Neutrophil (primary cell): Measurements from ENCODE around the gene DUOXA2.

Experiments used
- H3K27ac ChIP-seq: fragments of 200-600 bp; sonication (generic); 2 replicates; pipeline ENCODE4 v1.5.1; 2016; ENCODE audit warnings: mild to moderate bottlenecking, moderate library complexity
- H3K27me3 ChIP-seq: fragments of 200-600 bp; sonication (generic); 2 replicates; pipeline ENCODE4 v1.6.0; 2016; ENCODE audit warnings: mild to moderate bottlenecking
- H3K36me3 ChIP-seq: fragments of 200-600 bp; sonication (generic); 2 replicates; pipeline ENCODE4 v1.5.1; 2017
- H3K4me1 ChIP-seq, 2 experiments: fragments of 200-600 bp in 1 of 2; sonication (generic) in 1 of 2; 1 replicate in 1 of 2; 2 replicates in 1 of 2; pipeline versions ENCODE4 v1.5.1 to v1.6.1; 2013 to 2016; ENCODE audit warnings: low read depth in 1 of 2, low read length in 1 of 2, mild to moderate bottlenecking in 1 of 2, moderate library complexity in 1 of 2; ENCODE audit not compliant: control insufficient read depth in 1 of 2, insufficient read depth in 1 of 2
- H3K4me3 ChIP-seq, 2 experiments: fragments of 200-600 bp in 1 of 2; sonication (generic) in 1 of 2; 1 replicate in 1 of 2; 2 replicates in 1 of 2; pipeline ENCODE4 v1.5.1; 2013 to 2016; ENCODE audit warnings: low read depth in 1 of 2, low read length in 1 of 2, mild to moderate bottlenecking in 1 of 2, moderate library complexity in 1 of 2
- H3K9me3 ChIP-seq: fragments of 200-600 bp; sonication (generic); 2 replicates; pipeline ENCODE4 v1.5.1; 2016
- CTCF ChIP-seq: fragments of 200-600 bp; sonication (generic); IDR thresholded peaks from 2 replicates; pipeline ENCODE4 v1.5.1; 2016; ENCODE audit warnings: antibody characterized with exemption

Gene DUOXA2

GRCh38 chr15:45083223-45083622 lies 30.9 kb upstream of the DUOXA2 start:
- no peak for TF ChIP-seq CTCF
- Histone ChIP-seq H3K4me3 (no peak overlapping the region), H3K9me3 (no peaks in the 10 kb centered on the region), H3K36me3 (no peaks in the 10 kb centered on the region), H3K27ac (no peak overlapping the region), H3K27me3 (peaks cover 9% of the 10 kb centered on the region), H3K4me1 (no peaks in the 10 kb centered on the region)

GRCh38 chr15:45084163-45084562 lies 30.0 kb upstream of the DUOXA2 start:
- Histone ChIP-seq H3K4me1 (no peaks in the 10 kb centered on the region), H3K27ac (no peak overlapping the region), H3K27me3 (peaks cover 9% of the 10 kb centered on the region), H3K36me3 (no peaks in the 10 kb centered on the region), H3K4me3 (no peak overlapping the region), H3K9me3 (no peaks in the 10 kb centered on the region)
- TF ChIP-seq CTCF = no peak

- H3K27ac ChIP-seq = no peak overlapping the region
- H3K9me3 ChIP-seq = no peaks in the 10 kb centered on the region
- peaks cover 9% of the 10 kb centered on the region for H3K27me3 ChIP-seq
- H3K4me1 ChIP-seq = no peaks in the 10 kb centered on the region
- no peak overlapping the region for H3K4me3 ChIP-seq
- no peak for TF ChIP-seq CTCF
- no peaks in the 10 kb centered on the region for H3K36me3 ChIP-seq
Observed at GRCh38 chr15:45087513-45087912, 26.6 kb upstream of the DUOXA2 start.

- no peak overlapping the region for H3K27ac ChIP-seq
- no peaks in the 10 kb centered on the region for H3K4me1 ChIP-seq
- no peaks in the 10 kb centered on the region for H3K36me3 ChIP-seq
- TF ChIP-seq CTCF = no peak
- no peak overlapping the region for H3K4me3 ChIP-seq
- H3K27me3 ChIP-seq = peaks cover 9% of the 10 kb centered on the region
- H3K9me3 ChIP-seq = no peaks in the 10 kb centered on the region
Observed at GRCh38 chr15:45088801-45089711, 25.1 kb upstream of the DUOXA2 start.

- H3K4me1 ChIP-seq = no peaks in the 10 kb centered on the region
- H3K27me3 ChIP-seq = peaks cover 9% of the 10 kb centered on the region
- H3K36me3 ChIP-seq = no peaks in the 10 kb centered on the region
- no peak overlapping the region for H3K4me3 ChIP-seq
- no peaks in the 10 kb centered on the region for H3K9me3 ChIP-seq
- TF ChIP-seq CTCF = no peak
- H3K27ac ChIP-seq = no peak overlapping the region
Observed at GRCh38 chr15:45089712-45090373, 24.3 kb upstream of the DUOXA2 start.
